ENCODE measurements around the gene KDM6B.

The KDM6B gene

DNA sequence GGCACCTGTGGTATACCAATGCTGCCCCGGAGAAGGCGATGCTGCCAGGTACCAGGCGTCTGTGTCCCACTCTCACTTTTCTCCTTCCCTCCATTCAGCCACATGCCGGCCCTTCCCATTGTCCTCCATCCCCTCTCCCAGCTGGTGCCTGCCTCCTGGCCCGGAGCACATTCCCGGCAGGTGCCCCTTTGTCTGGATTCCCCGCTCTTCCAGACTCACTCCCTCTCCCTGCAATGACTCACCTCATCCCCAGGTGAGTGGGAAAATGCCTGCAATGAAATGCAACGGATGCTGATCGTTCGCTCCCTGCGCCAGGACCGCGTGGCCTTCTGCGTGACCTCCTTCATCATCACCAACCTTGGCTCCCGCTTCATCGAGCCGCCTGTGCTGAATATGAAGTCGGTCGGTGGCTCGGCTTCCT lies 10.4 kb upstream of the KDM6B start:
- no peak for DNase-seq (ENCODE audit: low spot score)

GRCh38 chr17:7824021-7824924 lies 9.7 kb upstream of the KDM6B start:
- no peak for DNase-seq (ENCODE audit: low spot score)

DNA sequence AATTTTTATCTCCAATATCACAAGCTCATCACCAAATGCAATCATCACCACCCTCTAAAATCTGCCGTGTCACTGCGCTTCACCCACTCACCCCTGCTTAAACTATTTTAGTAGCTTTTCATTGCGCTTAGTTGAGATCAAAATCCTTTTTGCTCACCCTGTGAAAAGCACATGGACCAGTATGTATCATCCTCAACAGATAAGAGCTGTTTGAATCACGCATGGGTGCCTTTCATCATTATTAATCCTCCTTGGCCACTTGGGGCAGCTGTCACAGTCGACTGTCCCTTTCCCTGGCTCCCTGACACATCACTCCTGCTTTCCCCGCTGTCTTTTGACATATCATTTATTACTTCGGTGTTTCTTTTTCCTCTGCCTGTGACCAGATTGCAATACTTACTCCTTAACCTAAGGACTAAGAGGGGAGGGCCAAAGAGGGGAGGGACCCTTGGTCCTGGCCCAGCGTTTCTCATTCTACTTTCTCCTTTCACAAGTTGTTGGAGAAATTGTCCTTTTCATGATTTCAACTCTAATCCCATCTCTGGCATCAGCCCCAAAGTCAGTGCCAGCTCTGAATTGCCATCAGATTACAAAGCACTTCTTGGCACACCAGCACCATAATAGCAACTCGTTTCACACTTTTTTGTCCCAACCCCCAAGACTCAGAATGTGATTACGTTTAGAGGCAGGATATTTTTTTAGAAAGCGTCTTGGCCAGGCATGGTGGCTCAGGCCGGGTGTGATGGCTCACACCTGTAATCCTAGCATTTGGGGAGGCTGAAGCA lies 8.6 kb upstream of the KDM6B start:
- DNase-seq (ENCODE audit: low spot score), result peak; percentile 74

GRCh38 chr17:7830616-7831015 lies 3.4 kb upstream of the KDM6B start:
- DNase-seq (ENCODE audit: low spot score), result no peak

DNA sequence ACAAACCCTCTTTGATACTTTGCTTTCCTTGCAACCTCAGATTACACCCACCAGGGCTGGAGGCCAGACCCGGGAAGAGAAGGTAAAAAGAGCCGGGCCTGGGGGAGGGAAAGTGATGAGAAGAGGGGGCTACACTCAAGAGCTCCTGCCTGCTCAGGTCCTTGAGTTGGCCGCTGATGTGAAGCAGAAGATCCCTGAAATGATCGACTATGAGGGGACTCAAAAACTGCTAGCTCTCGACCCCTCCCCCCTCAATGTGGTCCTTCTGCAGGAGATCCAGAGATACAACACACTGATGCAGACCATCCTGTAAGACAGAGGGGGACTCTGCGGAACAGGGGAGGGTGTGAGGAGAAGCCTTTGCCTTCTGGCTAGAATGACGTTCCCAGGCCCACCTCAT lies 2.8 kb upstream of the KDM6B start:
- no peak for DNase-seq (ENCODE audit: low spot score)

- DNase-seq (ENCODE audit: low spot score), result no peak
These were observed 1.6 kb upstream of the KDM6B start for GRCh38 chr17:7832431-7832830.

GRCh38 chr17:7833011-7833794 lies 814 bp upstream of the KDM6B start:
- DNase-seq (ENCODE audit: low spot score), result no peak

GRCh38 chr17:7834542-7834956 lies 532 bp downstream of the KDM6B start:
- peak; percentile 86 for DNase-seq (ENCODE audit: low spot score)

GRCh38 chr17:7834957-7835813 lies 1.2 kb downstream of the KDM6B start:
- peak; percentile 97 for DNase-seq (ENCODE audit: low spot score)

DNA sequence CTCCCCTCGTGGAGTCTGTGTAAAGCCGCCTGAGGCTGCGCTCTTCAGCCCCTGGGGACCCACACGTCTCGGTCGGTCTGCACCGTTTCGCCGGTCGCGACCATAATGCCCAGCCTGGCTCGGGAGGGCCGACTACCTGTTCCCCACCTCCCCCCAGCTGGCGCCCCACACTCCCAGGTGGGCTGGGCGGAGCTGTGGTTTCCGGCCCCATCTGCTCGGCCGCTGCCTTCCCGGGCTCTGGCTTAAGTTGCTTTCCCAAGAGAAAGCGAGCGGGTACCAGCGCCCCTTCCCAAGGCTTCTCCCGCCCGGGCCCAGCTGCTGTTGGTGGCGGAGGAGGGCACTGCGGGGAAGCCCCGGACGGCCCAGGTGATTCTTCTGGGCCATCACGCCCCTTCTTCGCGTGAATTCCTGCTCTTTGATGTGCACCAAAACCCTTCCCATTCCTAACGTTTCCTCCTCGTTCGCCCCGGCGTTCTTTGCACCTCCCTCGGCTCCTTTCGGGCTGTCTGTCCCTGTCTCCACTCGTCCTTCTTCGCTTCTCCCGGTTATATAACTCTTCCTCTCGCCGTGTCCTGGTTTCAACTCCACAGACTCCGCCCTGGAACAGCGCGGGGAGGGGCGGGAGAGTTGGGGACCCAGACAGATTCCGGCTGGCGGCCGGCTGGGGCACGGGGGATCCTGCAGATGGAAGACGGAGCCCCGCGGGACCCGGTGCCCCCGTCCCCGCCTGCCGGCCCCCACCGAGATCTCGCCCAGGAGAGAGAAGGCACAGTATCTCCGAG lies 2.0 kb downstream of the KDM6B start:
- DNase-seq (ENCODE audit: low spot score), result peak; percentile 74

- peak; percentile 98 for DNase-seq (ENCODE audit: low spot score)
These were observed 2.8 kb downstream of the KDM6B start for GRCh38 chr17:7836596-7837407.

DNA sequence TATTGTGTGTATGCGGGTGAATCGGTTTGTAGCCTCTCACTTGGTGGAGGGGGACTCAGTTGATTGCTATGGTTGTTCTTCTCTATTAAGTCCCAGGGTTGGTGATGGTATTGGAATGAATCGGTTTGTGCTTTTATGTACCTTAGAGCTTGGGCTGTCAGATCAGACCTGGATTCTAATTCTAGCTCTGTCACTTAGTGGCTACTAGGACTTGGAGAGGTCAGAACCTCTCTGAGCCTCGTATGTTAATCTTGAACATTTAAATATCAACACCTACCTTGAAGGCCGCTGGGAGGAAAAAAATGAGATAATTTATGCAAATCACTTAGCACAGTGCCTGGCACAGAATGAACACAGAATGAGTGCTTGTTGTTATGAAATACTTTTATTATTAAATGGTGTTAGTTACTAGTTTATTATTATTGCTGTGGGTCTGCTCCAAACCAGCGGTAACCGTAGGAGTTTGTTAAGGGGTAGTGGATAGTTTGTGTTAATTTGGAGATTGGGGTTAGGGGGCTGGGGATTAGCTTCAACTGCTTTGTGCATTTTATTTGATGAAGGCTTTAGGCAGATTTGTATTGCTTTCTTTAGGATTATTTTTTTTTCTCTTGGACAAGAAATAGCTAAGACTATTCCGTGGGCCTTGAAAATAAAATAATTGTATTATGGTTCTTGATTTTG lies 3.5 kb downstream of the KDM6B start:
- DNase-seq (ENCODE audit: low spot score), result peak; percentile 77

GRCh38 chr17:7838090-7839075 lies 4.4 kb downstream of the KDM6B start:
- peak; percentile 75 for DNase-seq (ENCODE audit: low spot score)

- no peak for DNase-seq (ENCODE audit: low spot score)
These were observed 5.3 kb downstream of the KDM6B start for GRCh38 chr17:7839190-7839875.

GRCh38 chr17:7839876-7840261 lies 5.9 kb downstream of the KDM6B start:
- DNase-seq (ENCODE audit: low spot score), result peak; percentile 91

DNA sequence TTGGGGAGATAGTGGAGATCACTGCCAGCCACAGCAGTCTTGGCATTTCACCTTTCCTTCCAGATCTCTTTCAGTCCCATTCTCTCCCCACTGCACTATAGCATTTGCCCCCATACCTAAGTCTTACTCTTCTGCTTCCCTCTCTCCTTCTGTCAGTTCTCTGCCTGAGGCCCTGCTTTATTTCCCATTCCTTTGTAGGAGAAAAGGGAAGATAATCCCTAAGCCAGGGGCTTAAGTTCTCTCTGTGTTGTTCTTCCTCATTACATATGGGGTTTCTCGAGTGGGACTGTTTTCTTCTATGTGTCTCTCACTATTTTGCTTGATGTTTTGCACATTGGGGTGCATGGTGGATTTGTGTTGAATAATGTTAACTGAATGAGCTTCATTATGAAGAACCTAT lies 6.4 kb downstream of the KDM6B start:
- DNase-seq (ENCODE audit: low spot score), result no peak

DNA sequence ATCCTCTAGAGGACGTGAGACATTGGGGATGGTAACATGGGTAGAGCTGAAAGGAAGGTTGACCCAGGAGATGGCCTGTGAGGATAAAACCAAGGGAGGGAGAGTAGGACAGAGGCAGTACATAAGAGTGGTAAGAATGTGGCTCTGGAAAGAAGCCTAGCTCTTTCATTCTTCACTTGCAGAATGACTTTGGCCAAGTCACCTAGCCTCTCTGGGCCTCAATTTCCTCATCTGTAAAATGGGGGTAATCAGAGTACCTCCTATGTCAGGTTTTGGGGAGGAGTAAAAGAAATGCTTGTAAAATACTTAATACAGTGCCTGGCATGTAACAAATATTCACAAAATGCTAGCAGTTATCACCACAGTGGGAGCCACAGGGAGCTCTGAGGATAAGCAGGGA lies 6.9 kb downstream of the KDM6B start:
- DNase-seq (ENCODE audit: low spot score), result no peak
